Measurements from ENCODE around the gene PLEKHA7. TPM values are rescaled to one million over a fixed set of nuclear protein-coding genes. Genes with fewer than 3 reads are reported as not detected.
A peak's percentile ranks its signal among the peaks of the same experiment; 100 is the strongest.

The PLEKHA7 gene
- total and polyA plus RNA-seq, 2 of the 8 experiments (the other 6 are each of a cell fraction or from before 2014, with no cell fraction given) = 11.4 to 25.6 TPM

DNA sequence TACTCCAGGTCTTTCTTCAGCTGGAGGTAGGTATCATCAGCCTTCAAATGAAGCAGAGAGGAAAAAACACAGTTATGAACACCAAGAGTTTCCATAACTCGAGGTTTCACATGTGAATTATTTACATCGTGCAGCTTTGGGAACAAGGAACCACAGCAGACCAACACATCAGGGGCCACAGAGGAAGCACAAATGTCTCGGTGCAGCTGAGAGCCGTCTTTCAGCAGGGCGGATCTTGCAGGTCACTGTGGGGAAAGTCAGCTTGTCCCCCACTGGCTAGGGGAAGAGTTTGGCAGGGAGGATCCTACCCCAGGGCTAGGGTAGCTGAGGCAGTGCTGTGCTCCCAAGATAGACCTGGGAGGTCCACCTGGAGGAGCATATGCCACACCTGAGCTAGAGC lies 201.1 kb downstream of the PLEKHA7 start:
- FAIRE-seq (no peak), DNase-seq (ENCODE audit: low read depth in 1 of 2, low spot score in 2 of 2) (no peak)
- Histone ChIP-seq H2AK5ac (ENCODE audit: low read depth, low read length) (no peak overlapping the region), H3K27me3 (replicated peaks in 1 of 4; ENCODE audit: control insufficient read depth in 3 of 4, extremely low read depth in 1 of 4, insufficient read depth in 3 of 4, low read length in 3 of 4) (no peaks in the 10 kb centered on the region), H4K8ac (ENCODE audit: extremely low read depth, insufficient read depth, low read length) (no peak overlapping the region; the same call in 1 of the 2 replicates), H3K23me2 (ENCODE audit: low read depth, low read length) (no peaks in the 10 kb centered on the region), H3K79me2 (ENCODE audit: control insufficient read depth in 1 of 2, insufficient read depth in 2 of 2, low read length in 2 of 2) (no peaks in the 10 kb centered on the region), H3K27ac (ENCODE audit: low read depth, low read length) (peak overlapping the region; percentile 28; the same call in 1 of the 2 replicates), H3K23ac (ENCODE audit: insufficient read length) (no peak overlapping the region), H3K4me3 (ENCODE audit: extremely low read depth in 1 of 4, insufficient read depth in 2 of 4, low read depth in 3 of 4, low read length in 4 of 4) (no peak overlapping the region), H3K9me3 (ENCODE audit: insufficient read depth in 2 of 2, low read depth in 1 of 2, low read length in 1 of 2) (no peaks in the 10 kb centered on the region), H2BK5ac (ENCODE audit: low read depth, low read length) (0 out of 2 replicates have a peak overlapping the region, but pooled peaks have one; percentile 2), H3K36me3 (ENCODE audit: control insufficient read depth in 2 of 4, insufficient read depth in 4 of 4, low read length in 3 of 4) (peaks cover 0 to 11% (median 3%) of the 10 kb centered on the region in 4 experiments; a peak in 6 of 8 replicates), H4K91ac (replicated peaks; ENCODE audit: insufficient read length, low read length) (no peak overlapping the region), H2BK15ac (ENCODE audit: low read length) (no peak overlapping the region), H4K5ac (ENCODE audit: insufficient read length, low read depth, low read length) (no peak overlapping the region), H3K4me1 (replicated peaks in 1 of 4; ENCODE audit: control insufficient read depth in 3 of 4, insufficient read depth in 4 of 4, low read length in 3 of 4) (peaks cover 0 to 2% (median under 1%) of the 10 kb centered on the region in 4 experiments; a peak in 1 of 7 replicates), H3K14ac (ENCODE audit: insufficient read length) (no peak overlapping the region), H3K9ac (replicated peaks in 1 of 4; ENCODE audit: extremely low read depth in 1 of 4, low read depth in 3 of 4, low read length in 3 of 4) (no peak overlapping the region), H2BK12ac (ENCODE audit: low read depth, low read length) (no peak overlapping the region), H4K20me1 (replicated peaks in 1 of 2; ENCODE audit: control insufficient read depth in 1 of 2, insufficient read depth in 2 of 2, low read length in 2 of 2) (no peaks in the 10 kb centered on the region), H3K4ac (replicated peaks; ENCODE audit: insufficient read length, low read depth, low read length) (no peak overlapping the region), H2BK20ac (ENCODE audit: low read length) (no peak overlapping the region), H3K18ac (ENCODE audit: extremely low read depth, low read length) (no peak overlapping the region; the same call in 1 of the 2 replicates), H2BK120ac (replicated peaks; ENCODE audit: low read depth, low read length) (no peak overlapping the region), H3K4me2 (ENCODE audit: insufficient read depth in 1 of 2, low read depth in 2 of 2, low read length in 2 of 2) (no peak overlapping the region), H3K56ac (replicated peaks; ENCODE audit: insufficient read length, low read depth, low read length) (no peak overlapping the region), H3K79me1 (ENCODE audit: low read depth, low read length) (no peaks in the 10 kb centered on the region), H2AFZ (ENCODE audit: low read length) (no peak overlapping the region)
- TF ChIP-seq POLR2A (IDR thresholded peaks at IDR 0.05; ENCODE audit: control extremely low read depth in 1 of 2, low read depth in 2 of 2, low read length in 2 of 2) = no peak
- TF ChIP-seq CREB1 (IDR thresholded peaks at IDR 0.05) = no peak
- TF ChIP-seq GABPA (IDR thresholded peaks at IDR 0.05; ENCODE audit: borderline replicate concordance, insufficient read depth, low read length) = no peak
- TF ChIP-seq HDAC6 (IDR thresholded peaks at IDR 0.05; ENCODE audit: low read depth, low read length) = no peak
- no peak for TF ChIP-seq CBX8 (IDR thresholded peaks at IDR 0.05; ENCODE audit: borderline replicate concordance, low read depth, low read length)
- TF ChIP-seq EP300 (IDR thresholded peaks at IDR 0.05; ENCODE audit: borderline replicate concordance in 1 of 2, low read depth in 2 of 2, low read length in 2 of 2) = no peak
- TF ChIP-seq SRF (IDR thresholded peaks at IDR 0.05; ENCODE audit: low read depth, low read length) = no peak
- no peak for TF ChIP-seq SIX5 (IDR thresholded peaks at IDR 0.05; ENCODE audit: low read depth, low read length)
- no peak for TF ChIP-seq TAF7 (optimal IDR thresholded peaks at IDR 0.05; ENCODE audit: borderline replicate concordance, low read depth, low read length)
- no peak for TF ChIP-seq JUND (IDR thresholded peaks at IDR 0.05; ENCODE audit: low read length)
- no peak for TF ChIP-seq HDAC2 (IDR thresholded peaks at IDR 0.05; ENCODE audit: borderline replicate concordance in 1 of 2, low read depth in 2 of 2, low read length in 2 of 2)
- no peak for TF ChIP-seq CBX5 (IDR thresholded peaks at IDR 0.05; ENCODE audit: low read depth, low read length)
- TF ChIP-seq CHD1 (IDR thresholded peaks at IDR 0.05; ENCODE audit: low read depth, low read length) = no peak
- TF ChIP-seq TAF1 (IDR thresholded peaks at IDR 0.05; ENCODE audit: low read depth, low read length) = no peak
- CTCF ChIA-PET (ENCODE audit: partially characterized antibody) = interaction anchor here (0.6 to 9.7 kb wide), 7 partner anchors 20 to 250 kb away, joined by 3 to 100 read pairs (median 4); no protein-coding TSS in a partner anchor
- WGBS, 2 experiments (ENCODE audit: extremely low coverage in 1 of 2, insufficient coverage in 1 of 2, insufficient read length in 1 of 2, insufficient replicate concordance in 2 of 2, low coverage in 1 of 2, low lambda C conversion rate in 2 of 2, missing lambda C conversion rate in 1 of 2) = 91% methylated on average over 5 of the region's 5 CpGs; no CpG with 5 or more reads in 1 of the 2 experiments
- POLR2A ChIA-PET (ENCODE audit: partially characterized antibody) = interaction anchor here (1.1 kb wide), 1 partner anchor 263 kb away, joined by 3 read pairs; no protein-coding TSS in a partner anchor
